HepG2 (cell line): ENCODE results near the gene ZNF511. TPM values are rescaled to one million over a fixed set of nuclear protein-coding genes. Genes with fewer than 3 reads are reported as not detected.

Experiments used
- ELF3 ChIP-seq: IDR thresholded peaks from 2 replicates; pipeline ENCODE4 v1.6.1; 2016; ENCODE audit warnings: missing genetic modification reagents, missing compliant biosample characterization
- FIP1L1 ChIP-seq: fragments of 200-400 bp; formaldehyde crosslinking; IDR thresholded peaks from 2 replicates; pipeline ENCODE4 v1.6.1; 2018; ENCODE audit warnings: low read depth, mild to moderate bottlenecking, low read length, moderate library complexity, borderline replicate concordance; ENCODE audit not compliant: insufficient read depth
- KAT2B ChIP-seq: fragments of 150-350 bp; IDR thresholded peaks from 2 replicates; pipeline ENCODE4 v1.6.1; 2014; ENCODE audit warnings: low read depth, low read length, borderline replicate concordance
- NAIF1 ChIP-seq: sonication (generic); formaldehyde crosslinking; IDR thresholded peaks from 2 replicates; pipeline ENCODE4 v1.5.0; 2020; ENCODE audit warnings: mild to moderate bottlenecking, missing genetic modification reagents, borderline replicate concordance
- NCOA1 ChIP-seq: sonication (generic); formaldehyde crosslinking; IDR thresholded peaks from 2 replicates; pipeline ENCODE4 v1.9.0; 2021; ENCODE audit warnings: missing genetic modification reagents
- NRL ChIP-seq: sonication (generic); formaldehyde crosslinking; IDR thresholded peaks from 2 replicates; pipeline ENCODE4 v1.5.0; 2020; ENCODE audit warnings: missing genetic modification reagents, mild to moderate bottlenecking, moderate library complexity, borderline replicate concordance
- TP53 ChIP-seq: sonication (generic); formaldehyde crosslinking; conservative IDR thresholded peaks from 2 replicates; pipeline ENCODE4 v1.4.0; 2020; ENCODE audit warnings: missing genetic modification reagents
- ZNF780A ChIP-seq: sonication (generic); formaldehyde crosslinking; IDR thresholded peaks from 2 replicates; pipeline ENCODE4 v1.8.0; 2022; ENCODE audit warnings: mild to moderate bottlenecking, missing genetic modification reagents, moderate library complexity
- polyA plus RNA-seq, 8 experiments: library from polyadenylated mRNA; depleted of rRNA in 3 of 8; stranded (reverse) in 7 of 8; unstranded in 1 of 8; fragments of >200 nt; fragmentation: Illumina TruSeq in 4 of 8; extraction: Trizol in 4 of 8; gene quantifications; 2 replicates each; pipeline versions ENCODE4 v1.2.1 to v1.2.3, GENCODE V29; 2011 to 2016; ENCODE audit warnings: low read depth in 4 of 8, missing spikeins in 1 of 8, mixed read lengths in 1 of 8; ENCODE audit not compliant: insufficient read depth in 1 of 8
- total RNA-seq, 5 experiments: library from RNA; depleted of rRNA; stranded (reverse); fragments of >200 nt; fragmentation: Illumina TruSeq; extraction: Trizol; gene quantifications; 2 replicates each; pipeline ENCODE4 v1.2.3, GENCODE V29; 2016; ENCODE audit warnings: low read depth in 1 of 5
- TF ChIP-seq, protein P1 (sequence below), 2 experiments: fragments of 450-650 bp in 1 of 2; sonication (generic) in 1 of 2; formaldehyde crosslinking in 1 of 2; IDR thresholded peaks; 2 replicates each; pipeline versions ENCODE4 v1.6.1 to v1.8.0; 2016 to 2022; ENCODE audit warnings: antibody characterized with exemption in 1 of 2, mild to moderate bottlenecking in 1 of 2, missing genetic modification reagents in 1 of 2
- TF ChIP-seq, protein P2 (sequence below): sonication (generic); formaldehyde crosslinking; IDR thresholded peaks from 2 replicates; pipeline ENCODE4 v1.5.0; 2020; ENCODE audit warnings: mild to moderate bottlenecking, missing genetic modification reagents
- TF ChIP-seq, protein P3 (sequence below): sonication (generic); formaldehyde crosslinking; IDR thresholded peaks from 2 replicates; pipeline ENCODE4 v1.4.0; 2020; ENCODE audit warnings: missing genetic modification reagents
- TF ChIP-seq, protein P4 (sequence below): sonication (generic); formaldehyde crosslinking; IDR thresholded peaks from 2 replicates; pipeline ENCODE4 v1.4.0; 2020; ENCODE audit warnings: missing genetic modification reagents

ZNF511 gene
- total and polyA plus RNA-seq, 2 of the 13 experiments (the other 11 are each of a cell fraction or from before 2014, with no cell fraction given): 35.6 to 66.4 TPM

DNA sequence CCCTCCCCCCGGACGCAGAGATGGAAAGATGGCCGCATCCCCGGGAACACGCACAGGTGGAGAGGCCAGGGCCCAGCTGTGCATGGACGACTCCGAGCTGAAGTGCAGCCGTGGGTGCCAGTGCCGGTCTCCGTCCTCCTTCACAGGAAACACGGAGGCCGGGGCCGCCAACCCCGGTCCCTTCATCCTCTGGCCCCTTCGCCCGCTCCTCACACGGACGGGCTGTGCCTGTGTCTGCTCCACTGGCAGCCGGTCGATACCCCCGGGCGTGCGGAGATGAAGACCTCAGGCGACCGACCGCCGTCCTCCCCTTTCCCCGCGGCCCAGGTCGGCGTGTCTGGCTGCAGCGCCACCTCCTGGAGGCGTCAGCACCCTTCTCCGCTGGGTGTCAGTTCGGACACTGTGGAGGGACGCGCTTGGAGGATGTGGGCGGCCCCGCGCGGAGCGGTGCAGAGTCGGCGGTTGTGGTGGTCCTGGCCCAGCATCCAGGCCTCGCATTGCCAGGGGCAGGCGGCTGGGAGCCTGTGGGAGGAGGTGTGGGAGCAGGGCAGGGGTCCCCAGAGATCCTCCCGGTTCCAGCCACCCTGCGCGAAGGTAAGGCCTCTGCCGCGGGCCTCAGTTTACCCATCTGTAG, 9.9 kb downstream of the ZNF511 start (continued):
- TF ChIP-seq, protein P1, sequence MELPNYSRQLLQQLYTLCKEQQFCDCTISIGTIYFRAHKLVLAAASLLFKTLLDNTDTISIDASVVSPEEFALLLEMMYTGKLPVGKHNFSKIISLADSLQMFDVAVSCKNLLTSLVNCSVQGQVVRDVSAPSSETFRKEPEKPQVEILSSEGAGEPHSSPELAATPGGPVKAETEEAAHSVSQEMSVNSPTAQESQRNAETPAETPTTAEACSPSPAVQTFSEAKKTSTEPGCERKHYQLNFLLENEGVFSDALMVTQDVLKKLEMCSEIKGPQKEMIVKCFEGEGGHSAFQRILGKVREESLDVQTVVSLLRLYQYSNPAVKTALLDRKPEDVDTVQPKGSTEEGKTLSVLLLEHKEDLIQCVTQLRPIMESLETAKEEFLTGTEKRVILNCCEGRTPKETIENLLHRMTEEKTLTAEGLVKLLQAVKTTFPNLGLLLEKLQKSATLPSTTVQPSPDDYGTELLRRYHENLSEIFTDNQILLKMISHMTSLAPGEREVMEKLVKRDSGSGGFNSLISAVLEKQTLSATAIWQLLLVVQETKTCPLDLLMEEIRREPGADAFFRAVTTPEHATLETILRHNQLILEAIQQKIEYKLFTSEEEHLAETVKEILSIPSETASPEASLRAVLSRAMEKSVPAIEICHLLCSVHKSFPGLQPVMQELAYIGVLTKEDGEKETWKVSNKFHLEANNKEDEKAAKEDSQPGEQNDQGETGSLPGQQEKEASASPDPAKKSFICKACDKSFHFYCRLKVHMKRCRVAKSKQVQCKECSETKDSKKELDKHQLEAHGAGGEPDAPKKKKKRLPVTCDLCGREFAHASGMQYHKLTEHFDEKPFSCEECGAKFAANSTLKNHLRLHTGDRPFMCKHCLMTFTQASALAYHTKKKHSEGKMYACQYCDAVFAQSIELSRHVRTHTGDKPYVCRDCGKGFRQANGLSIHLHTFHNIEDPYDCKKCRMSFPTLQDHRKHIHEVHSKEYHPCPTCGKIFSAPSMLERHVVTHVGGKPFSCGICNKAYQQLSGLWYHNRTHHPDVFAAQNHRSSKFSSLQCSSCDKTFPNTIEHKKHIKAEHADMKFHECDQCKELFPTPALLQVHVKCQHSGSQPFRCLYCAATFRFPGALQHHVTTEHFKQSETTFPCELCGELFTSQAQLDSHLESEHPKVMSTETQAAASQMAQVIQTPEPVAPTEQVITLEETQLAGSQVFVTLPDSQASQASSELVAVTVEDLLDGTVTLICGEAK (IDR thresholded peaks at IDR 0.05): no peak
- TF ChIP-seq, protein P1 (CRISPR knock-in tag; IDR thresholded peaks at IDR 0.05): no peak; the same call in 1 of the 2 replicates
- TF ChIP-seq, protein P2, sequence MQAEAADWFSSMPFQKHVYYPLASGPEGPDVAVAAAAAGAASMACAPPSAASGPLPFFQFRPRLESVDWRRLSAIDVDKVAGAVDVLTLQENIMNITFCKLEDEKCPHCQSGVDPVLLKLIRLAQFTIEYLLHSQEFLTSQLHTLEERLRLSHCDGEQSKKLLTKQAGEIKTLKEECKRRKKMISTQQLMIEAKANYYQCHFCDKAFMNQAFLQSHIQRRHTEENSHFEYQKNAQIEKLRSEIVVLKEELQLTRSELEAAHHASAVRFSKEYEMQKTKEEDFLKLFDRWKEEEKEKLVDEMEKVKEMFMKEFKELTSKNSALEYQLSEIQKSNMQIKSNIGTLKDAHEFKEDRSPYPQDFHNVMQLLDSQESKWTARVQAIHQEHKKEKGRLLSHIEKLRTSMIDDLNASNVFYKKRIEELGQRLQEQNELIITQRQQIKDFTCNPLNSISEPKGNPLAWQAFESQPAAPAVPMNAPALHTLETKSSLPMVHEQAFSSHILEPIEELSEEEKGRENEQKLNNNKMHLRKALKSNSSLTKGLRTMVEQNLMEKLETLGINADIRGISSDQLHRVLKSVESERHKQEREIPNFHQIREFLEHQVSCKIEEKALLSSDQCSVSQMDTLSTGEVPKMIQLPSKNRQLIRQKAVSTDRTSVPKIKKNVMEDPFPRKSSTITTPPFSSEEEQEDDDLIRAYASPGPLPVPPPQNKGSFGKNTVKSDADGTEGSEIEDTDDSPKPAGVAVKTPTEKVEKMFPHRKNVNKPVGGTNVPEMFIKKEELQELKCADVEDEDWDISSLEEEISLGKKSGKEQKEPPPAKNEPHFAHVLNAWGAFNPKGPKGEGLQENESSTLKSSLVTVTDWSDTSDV: no peak
- no peak for TF ChIP-seq NRL
- no peak for TF ChIP-seq TP53 (CRISPR knock-in tag)
- no peak for TF ChIP-seq FIP1L1
- TF ChIP-seq KAT2B: no peak
- TF ChIP-seq, protein P3, sequence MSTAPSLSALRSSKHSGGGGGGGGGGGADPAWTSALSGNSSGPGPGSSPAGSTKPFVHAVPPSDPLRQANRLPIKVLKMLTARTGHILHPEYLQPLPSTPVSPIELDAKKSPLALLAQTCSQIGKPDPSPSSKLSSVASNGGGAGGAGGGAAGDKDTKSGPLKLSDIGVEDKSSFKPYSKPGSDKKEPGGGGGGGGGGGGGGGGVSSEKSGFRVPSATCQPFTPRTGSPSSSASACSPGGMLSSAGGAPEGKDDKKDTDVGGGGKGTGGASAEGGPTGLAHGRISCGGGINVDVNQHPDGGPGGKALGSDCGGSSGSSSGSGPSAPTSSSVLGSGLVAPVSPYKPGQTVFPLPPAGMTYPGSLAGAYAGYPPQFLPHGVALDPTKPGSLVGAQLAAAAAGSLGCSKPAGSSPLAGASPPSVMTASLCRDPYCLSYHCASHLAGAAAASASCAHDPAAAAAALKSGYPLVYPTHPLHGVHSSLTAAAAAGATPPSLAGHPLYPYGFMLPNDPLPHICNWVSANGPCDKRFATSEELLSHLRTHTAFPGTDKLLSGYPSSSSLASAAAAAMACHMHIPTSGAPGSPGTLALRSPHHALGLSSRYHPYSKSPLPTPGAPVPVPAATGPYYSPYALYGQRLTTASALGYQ: no peak
- no peak for TF ChIP-seq NAIF1 (CRISPR knock-in tag)
- TF ChIP-seq, protein P4, sequence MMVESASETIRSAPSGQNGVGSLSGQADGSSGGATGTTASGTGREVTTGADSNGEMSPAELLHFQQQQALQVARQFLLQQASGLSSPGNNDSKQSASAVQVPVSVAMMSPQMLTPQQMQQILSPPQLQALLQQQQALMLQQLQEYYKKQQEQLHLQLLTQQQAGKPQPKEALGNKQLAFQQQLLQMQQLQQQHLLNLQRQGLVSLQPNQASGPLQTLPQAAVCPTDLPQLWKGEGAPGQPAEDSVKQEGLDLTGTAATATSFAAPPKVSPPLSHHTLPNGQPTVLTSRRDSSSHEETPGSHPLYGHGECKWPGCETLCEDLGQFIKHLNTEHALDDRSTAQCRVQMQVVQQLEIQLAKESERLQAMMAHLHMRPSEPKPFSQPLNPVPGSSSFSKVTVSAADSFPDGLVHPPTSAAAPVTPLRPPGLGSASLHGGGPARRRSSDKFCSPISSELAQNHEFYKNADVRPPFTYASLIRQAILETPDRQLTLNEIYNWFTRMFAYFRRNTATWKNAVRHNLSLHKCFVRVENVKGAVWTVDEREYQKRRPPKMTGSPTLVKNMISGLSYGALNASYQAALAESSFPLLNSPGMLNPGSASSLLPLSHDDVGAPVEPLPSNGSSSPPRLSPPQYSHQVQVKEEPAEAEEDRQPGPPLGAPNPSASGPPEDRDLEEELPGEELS (CRISPR knock-in tag): 0 out of 2 replicates have a peak, but pooled peaks have one; percentile 8
- TF ChIP-seq ELF3 (CRISPR knock-in tag): no peak
- TF ChIP-seq ZNF780A (CRISPR knock-in tag): no peak
- TF ChIP-seq NCOA1: no peak
